Progenitor cell of endocrine pancreas (in vitro differentiated cells): ENCODE results near the gene DGCR2. TPM values are rescaled to one million over a fixed set of nuclear protein-coding genes. Genes with fewer than 3 reads are reported as not detected.
A peak's percentile ranks its signal among the peaks of the same experiment; 100 is the strongest.

Source experiments
- DNase-seq: peaks from one replicate; pipeline ENCODE4 v3.0.0; 2021; ENCODE audit warnings: low spot score; ENCODE audit not compliant: unreplicated experiment
- H3K27ac Mint-ChIP-seq: 2 replicates; pipeline ENCODE4 v1.8.0; 2021; ENCODE audit warnings: mild to moderate bottlenecking, moderate library complexity, mixed read lengths
- H3K27me3 Mint-ChIP-seq: 2 replicates; pipeline ENCODE4 v1.8.0; 2021; ENCODE audit warnings: mixed read lengths
- H3K36me3 Mint-ChIP-seq: 2 replicates; pipeline ENCODE4 v1.8.0; 2022; ENCODE audit warnings: mixed read lengths; ENCODE audit not compliant: insufficient read depth
- H3K4me1 Mint-ChIP-seq: 2 replicates; pipeline ENCODE4 v1.8.0; 2021; ENCODE audit warnings: low read depth, mixed read lengths
- H3K4me3 Mint-ChIP-seq: 2 replicates; pipeline ENCODE4 v1.8.0; 2021; ENCODE audit warnings: low read depth, mild to moderate bottlenecking, moderate library complexity, mixed read lengths
- H3K9me3 Mint-ChIP-seq: 2 replicates; pipeline ENCODE4 v1.8.0; 2021; ENCODE audit warnings: low read depth, mixed read lengths
- long read RNA-seq: library from polyadenylated mRNA; unstranded; transcript quantifications from one replicate; pipeline ENCODE4 v2.0.0, GENCODE V29; 2020
- total RNA-seq: library from RNA; stranded (reverse); gene quantifications from 2 replicates; pipeline ENCODE4 v1.2.1, GENCODE V29; 2021
- TF ChIP-seq, protein P1 (sequence below): fragments of 200-600 bp; sonication (generic); IDR thresholded peaks from one replicate; pipeline ENCODE4 v1.5.0; 2021; ENCODE audit warnings: antibody characterized with exemption, mild to moderate bottlenecking; ENCODE audit not compliant: unreplicated experiment

DGCR2 gene, protein sequence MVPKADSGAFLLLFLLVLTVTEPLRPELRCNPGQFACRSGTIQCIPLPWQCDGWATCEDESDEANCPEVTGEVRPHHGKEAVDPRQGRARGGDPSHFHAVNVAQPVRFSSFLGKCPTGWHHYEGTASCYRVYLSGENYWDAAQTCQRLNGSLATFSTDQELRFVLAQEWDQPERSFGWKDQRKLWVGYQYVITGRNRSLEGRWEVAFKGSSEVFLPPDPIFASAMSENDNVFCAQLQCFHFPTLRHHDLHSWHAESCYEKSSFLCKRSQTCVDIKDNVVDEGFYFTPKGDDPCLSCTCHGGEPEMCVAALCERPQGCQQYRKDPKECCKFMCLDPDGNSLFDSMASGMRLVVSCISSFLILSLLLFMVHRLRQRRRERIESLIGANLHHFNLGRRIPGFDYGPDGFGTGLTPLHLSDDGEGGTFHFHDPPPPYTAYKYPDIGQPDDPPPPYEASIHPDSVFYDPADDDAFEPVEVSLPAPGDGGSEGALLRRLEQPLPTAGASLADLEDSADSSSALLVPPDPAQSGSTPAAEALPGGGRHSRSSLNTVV
- total RNA-seq, result 87.1 and 89.1 TPM in 2 replicates
- long read RNA-seq, full-length matches to known transcripts, result 12 of 49 reads
- long read RNA-seq, partial matches to known transcripts, result 14 of 49 reads
- long read RNA-seq, other reads (novel, unspliced or antisense), result 23 of 49 reads

DNA sequence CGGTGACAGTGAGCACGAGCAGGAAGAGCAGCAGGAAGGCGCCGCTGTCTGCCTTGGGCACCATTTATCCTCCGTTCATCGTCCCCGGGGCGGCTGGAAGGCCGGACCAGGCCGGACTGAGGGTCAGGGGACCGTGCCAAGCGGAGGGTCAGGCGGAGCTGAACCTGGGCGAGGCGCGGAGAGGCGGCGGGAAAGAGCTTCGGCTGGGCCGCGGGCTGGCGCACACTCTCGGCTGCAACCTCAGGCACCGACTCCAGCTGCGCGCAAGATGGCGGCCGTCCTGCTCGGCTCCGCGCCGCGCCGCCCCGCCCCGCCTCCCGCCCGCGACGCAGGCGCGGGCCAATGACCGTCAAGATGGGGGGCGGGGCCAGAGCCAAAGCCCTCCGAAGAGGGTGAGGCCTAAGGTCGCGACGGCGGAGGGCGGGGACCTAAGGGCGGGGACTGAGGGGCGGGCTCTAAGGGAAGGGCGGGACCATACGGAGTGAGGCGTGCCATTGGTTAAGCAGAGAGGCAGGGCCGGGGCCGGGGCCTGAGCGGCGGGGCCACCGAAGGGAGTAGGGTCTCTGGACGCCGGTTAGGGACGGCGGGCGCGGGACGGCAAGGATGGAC lies at the start of gene DGCR2:
Gene DGCR2 (minus strand): TSS at position 270 of the 609 bp plus-strand sequence. CDS start 206 bp downstream, at position 64.
- peak within 1 kb of the TSS; percentile 96 for H3K27ac Mint-ChIP-seq
- no peaks in the 10 kb centered on the region for H3K27me3 Mint-ChIP-seq
- H3K4me3 Mint-ChIP-seq, result peak within 1 kb of the TSS; percentile 83
- TF ChIP-seq, protein P1, sequence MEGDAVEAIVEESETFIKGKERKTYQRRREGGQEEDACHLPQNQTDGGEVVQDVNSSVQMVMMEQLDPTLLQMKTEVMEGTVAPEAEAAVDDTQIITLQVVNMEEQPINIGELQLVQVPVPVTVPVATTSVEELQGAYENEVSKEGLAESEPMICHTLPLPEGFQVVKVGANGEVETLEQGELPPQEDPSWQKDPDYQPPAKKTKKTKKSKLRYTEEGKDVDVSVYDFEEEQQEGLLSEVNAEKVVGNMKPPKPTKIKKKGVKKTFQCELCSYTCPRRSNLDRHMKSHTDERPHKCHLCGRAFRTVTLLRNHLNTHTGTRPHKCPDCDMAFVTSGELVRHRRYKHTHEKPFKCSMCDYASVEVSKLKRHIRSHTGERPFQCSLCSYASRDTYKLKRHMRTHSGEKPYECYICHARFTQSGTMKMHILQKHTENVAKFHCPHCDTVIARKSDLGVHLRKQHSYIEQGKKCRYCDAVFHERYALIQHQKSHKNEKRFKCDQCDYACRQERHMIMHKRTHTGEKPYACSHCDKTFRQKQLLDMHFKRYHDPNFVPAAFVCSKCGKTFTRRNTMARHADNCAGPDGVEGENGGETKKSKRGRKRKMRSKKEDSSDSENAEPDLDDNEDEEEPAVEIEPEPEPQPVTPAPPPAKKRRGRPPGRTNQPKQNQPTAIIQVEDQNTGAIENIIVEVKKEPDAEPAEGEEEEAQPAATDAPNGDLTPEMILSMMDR, result no peak
- DNase-seq, result peak; percentile 95
- no peaks in the 10 kb centered on the region for H3K36me3 Mint-ChIP-seq
- peaks cover 29% of the 10 kb centered on the region for H3K4me1 Mint-ChIP-seq
- H3K9me3 Mint-ChIP-seq, result no peaks in the 10 kb centered on the region

DNA sequence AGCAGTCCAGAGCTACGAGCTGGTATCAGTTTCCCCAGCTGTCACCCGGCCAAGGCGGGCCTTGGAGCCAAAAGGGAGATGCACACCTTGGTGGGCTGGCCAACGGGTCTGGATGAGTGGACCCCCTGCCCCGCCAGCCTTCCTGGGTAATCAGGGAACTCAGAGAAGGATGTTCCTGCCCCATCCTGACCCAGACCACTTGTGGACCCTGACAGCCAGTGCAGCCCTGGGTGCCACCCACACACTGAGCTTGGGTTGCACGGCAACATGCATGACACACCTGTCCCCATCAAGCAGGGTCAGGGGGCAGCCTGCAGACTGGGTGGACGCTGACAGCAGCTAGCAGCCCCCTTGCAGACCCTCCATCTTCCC lies 47.7 kb upstream of the DGCR2 start:
- no peak for DNase-seq
- peak overlapping the region; percentile 92 for H3K4me3 Mint-ChIP-seq
- H3K4me1 Mint-ChIP-seq, result peaks cover 30% of the 10 kb centered on the region
- H3K36me3 Mint-ChIP-seq, result no peaks in the 10 kb centered on the region
- peaks cover 44% of the 10 kb centered on the region for H3K27me3 Mint-ChIP-seq
- H3K27ac Mint-ChIP-seq, result no peak overlapping the region
- no peaks in the 10 kb centered on the region for H3K9me3 Mint-ChIP-seq
- TF ChIP-seq, protein P1, result no peak

DNA sequence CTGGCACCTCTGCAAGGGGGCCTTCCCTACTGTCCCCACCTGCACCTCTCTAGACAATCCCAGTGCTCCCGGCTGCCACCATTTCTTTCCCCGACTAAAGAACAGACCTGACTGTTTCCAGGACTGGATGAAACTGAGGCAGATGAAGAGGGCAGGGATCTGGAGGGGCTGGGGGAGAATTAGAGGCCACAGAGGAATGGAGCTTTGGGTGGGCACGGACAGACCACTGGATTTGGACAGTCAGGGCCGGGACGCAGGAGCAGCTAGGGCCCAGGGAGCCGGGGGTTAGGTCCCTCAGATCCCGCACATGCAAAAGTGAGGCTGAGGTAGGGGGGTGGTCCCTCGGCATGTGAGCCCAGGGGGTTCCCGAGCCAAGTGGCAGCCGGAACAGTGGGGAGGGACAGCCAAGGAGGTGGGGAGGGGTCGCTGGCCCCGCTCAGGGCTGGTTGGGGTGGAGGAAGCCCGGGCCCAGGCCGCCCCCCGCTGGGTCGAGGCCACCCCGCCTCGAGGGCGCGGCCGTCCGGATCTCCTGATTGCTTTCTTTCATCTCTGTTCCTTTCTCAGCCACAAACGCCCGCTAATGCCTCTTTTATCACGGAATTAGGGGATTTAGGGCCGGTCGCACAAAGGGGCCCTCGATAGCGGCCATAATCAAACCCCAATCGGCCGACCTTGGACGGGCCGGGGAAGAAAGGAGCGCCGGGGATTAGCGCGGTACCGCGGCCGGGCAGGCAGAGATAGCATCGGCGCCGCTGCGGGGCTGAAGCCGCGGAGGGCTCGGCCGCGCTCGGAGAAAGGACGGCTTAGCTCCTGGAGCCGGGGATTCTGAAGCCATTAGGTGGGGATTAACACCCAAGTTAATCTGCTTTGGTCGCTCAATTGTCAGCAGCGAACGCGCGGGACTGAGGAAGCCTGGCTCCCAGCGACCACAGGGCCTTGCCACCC lies 47.1 kb upstream of the DGCR2 start:
- peaks cover 30% of the 10 kb centered on the region for H3K4me1 Mint-ChIP-seq
- TF ChIP-seq, protein P1, result no peak
- no peak overlapping the region for H3K27ac Mint-ChIP-seq
- peak overlapping the region; percentile 50 for H3K4me3 Mint-ChIP-seq
- DNase-seq, result no peak
- peaks cover 48% of the 10 kb centered on the region for H3K27me3 Mint-ChIP-seq
- no peaks in the 10 kb centered on the region for H3K36me3 Mint-ChIP-seq
- no peaks in the 10 kb centered on the region for H3K9me3 Mint-ChIP-seq

DNA sequence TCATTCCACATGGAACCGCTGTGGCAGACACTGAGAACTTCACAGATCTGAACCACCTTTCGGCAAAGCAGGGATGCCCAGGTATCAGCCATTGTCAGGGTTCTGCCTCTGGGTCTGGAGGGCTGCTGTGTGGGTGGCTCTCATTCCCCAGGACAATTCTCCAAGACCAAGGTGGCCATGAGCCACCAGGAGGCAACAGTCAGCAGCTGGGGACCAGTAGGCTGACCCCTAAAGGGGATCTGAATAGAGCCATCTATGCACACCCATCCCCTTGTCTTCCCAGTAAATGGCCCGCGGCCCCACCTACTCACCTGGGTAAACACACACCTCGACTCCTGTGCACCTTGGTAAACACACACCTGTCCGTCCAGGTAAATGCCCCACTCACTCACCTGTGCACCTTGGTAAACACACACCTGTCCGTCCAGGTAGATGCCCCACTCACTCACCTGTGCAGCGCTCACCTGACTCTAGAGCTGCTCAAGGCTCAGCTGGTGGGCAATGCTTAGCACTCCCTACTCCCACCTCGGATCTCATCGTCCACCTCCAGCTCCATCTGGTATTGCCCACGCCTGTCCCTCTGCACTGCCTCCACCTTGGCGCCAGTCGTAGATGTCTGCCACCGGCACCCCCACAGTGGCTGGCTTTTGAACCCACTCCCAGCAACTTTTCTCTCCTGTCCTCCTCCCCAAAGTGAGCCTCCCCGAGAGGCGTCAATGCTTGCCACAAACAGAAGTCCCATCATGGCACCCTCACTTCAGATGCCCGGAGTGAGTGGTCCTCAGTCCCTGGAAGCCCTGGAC lies 46.1 kb upstream of the DGCR2 start:
- TF ChIP-seq, protein P1, result peak; percentile 32
- Mint-ChIP-seq H3K36me3 (no peaks in the 10 kb centered on the region), H3K4me1 (peaks cover 27% of the 10 kb centered on the region), H3K4me3 (peak overlapping the region; percentile 29), H3K27me3 (peaks cover 48% of the 10 kb centered on the region), H3K27ac (no peak overlapping the region), H3K9me3 (no peaks in the 10 kb centered on the region)
- no peak for DNase-seq
